Astrocyte of the hippocampus (primary cell): ENCODE data around the gene LCMT1.
"Not testable (repeated sequence)": the region's sequence is repeated elsewhere in the genome, so short reads cannot be mapped to it uniquely, and the experiment has no call there.

Experiments used
- DNase-seq: peaks from one replicate; pipeline ENCODE4 v3.0.0; 2011; ENCODE audit warnings: low read depth, low spot score

The LCMT1 gene

DNA sequence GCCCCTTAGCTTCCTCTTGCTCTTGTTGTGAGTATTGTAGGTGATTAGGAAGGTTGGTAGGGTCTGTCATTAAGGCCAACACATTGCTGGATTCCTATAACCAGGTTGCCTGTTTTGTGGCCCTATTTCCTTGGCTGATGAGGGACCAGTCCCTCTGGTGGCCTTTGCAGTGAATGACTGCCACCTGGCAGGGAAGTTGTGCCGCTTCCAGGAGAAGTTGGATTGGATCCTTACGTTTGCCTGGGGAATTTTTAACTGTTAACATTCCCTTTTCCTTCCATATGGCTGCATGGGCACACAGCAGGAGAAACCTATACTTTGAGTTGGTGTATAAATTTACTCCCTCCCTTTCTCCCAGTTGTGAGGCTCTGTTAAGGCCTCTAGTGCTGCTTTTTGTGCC is 32.4 kb downstream of the LCMT1 start:
- no peak for DNase-seq

DNA sequence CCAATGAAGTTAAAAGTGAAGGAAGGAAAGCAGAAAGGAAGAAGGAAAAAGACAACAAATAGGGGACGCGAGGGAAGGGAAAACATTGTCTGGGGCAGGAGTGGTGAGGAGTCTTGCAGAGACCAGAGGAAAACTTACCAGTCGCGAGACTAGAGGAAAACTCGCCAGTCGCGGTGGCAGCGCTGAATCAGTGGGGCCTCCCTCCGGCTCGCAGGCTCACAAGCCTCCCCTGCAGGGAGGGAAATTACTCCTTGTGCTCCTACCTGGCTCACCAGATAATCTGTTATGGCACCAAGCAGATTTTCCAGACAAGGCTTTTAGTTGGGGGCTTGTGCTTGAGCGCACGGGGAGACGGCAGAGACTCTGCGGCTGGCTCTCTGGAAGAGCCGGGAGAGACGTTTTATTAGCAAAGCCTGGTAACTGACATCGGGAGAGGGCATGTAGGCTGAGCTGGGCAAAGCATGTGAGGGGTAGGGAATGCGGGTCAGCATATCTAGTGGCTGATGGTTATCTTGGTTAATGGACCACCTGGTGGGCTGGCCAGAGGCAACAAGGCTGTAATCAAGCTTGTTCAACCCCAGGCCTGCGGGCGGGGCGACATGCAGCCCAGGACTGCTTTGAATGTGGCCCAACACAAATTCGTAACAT is 37.1 kb downstream of the LCMT1 start:
- DNase-seq = no peak

DNA sequence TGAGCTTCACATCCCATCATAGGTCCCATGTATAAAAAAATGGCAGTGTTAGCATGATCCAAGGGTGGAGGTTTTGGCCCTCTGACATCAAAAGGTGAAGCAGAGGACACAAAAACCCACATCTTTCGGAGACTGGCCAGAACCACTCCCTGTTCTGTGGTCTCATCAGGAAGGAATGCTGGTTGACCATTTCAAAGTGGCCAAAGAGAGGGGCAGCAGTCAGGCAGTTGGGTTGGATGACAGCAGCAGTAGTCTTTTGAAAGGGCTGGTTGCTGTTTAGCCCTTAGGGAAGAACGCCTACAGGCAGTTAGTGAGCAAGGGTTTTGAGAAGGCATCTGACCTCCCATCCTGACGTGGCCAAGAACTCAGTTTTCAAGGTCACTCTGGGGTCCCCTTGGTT is 40.5 kb downstream of the LCMT1 start:
- peak; percentile 94 for DNase-seq

DNA sequence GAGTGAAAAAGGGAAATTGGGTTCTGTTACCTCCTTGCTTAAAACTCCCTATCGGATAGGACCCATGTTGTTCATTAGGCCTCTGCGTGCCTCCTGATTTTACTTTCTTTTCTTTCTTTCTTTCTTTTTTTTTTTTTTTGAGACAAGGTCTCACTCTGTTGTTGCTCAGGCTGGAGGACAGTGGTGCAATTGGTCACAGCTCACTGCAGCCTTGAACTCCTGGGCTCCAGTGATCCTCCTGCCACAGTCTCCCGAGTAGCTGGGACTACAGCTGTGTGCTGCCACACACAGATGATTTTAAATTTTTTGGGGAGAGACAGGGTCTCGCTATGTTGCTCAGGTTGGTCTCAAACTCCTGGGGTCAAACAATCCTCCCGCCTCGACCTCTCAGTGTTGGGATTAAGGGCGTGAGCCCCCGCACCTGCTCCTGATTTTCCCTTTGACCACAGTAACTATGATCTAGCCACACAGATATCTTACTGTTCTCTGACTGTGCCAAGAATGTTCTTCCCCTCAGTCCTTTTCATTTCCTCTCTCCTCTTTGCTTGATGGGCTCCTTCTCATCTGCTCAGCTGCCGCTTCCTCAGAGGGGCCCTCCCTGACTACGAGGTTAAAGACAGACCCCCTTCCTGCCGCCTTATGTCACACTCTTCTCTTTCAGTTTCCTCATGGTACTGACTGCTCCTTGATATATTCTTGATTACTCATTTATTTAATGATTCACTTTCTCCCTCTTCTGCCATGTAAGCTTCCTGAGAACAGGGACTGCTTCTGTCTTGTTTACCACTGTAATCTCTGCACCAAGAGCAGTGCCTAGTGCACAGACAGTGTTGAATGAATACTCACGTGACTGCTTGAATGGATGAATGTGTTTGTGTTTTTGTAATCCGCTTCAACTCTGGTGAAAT is 44.3 kb downstream of the LCMT1 start:
- peak; percentile 32 for DNase-seq

DNA sequence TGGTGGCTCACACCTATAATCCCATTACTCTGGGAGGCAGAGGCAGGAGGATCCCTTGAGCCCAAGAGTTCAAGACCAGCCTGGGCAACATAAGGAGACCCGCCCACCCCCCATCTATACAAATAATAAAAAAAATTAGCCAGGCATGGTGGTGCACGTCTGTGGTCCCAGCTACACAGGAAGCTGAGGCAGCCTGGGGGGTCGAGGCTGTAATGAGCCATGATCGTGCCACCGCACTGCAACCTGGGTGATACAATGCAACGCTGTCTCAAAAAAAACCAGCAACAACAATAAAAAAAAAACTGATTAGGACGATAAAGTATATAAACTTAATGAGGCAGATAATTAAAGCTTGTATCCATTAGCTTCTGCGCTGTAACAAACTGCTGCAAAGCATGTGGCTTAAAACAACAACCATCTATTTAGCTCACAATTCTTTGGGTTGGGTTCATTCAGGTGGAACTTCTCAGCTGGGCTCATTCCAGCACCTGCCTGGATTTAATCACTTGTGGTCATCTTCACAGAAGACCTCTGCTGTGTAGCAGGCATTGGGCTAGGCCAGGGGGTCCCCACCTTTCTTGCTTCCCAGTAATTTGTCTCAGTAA is 45.8 kb downstream of the LCMT1 start:
- DNase-seq = peak; percentile 50

DNA sequence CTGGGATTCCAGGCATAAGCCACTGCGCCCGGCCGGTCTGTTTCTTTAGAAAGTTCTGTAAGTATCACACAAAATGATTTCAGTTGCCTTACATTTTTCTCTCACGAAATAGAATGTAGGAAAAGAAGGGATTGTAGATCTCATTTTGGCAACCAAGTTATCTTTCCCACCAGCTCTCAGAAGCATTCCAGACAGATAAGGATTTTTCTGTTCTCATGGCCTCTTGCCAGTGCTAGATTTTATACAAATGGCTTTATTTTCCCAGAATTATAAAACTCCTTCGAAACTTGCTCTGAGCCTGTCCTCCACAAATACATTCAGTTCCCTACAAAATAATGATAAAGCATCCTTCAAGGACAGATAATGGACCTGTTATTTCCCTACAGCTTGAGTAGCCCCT is 46.9 kb downstream of the LCMT1 start:
- DNase-seq = peak; percentile 45

DNA sequence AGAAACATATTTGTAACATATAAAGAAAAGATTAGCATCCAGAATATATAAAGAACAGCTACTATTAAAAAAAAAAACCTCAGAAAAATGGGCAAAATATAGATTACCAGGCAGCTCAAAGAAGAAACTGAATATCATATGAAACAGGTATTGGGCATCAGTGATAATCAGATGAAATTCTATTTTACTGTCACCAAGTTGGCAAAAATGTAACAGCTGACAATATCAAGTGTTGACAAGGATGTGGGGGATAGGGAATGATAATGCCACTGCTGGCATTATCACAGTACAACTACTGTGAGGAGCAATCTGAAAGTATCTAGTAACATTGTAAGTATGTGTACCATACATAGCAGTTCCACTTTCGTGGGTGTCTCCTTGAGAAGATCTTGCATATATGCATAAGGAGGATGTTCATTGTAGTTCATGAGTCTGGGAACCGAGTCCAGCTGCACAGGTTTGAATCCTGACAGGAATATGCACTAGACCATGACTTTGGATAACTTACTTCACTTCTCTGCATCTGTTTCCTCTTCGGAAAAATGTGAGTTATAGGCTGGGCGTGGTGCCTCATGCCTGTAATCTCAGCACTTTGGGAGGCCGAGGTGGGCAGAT is 50.3 kb downstream of the LCMT1 start:
- no peak for DNase-seq

DNA sequence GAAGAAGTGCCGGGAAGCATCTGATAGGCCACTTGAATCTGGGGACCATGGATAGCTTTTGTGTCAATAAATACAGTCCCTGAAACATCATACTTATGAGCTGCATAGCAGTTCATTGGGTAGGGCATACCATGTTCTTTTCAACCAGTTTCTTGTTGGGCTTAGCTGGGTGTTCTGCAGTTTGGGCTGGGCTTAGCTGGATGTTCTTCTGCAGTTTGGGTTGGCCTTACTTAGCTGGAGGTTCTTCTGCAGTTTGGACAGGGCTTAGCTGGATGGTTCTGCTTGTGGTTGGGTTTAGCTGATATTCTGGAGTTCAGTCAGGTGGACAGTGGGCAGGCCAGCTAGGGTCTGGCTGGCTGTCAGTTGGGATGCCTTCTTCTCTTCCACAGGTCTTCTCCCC is 52.1 kb downstream of the LCMT1 start:
- no peak for DNase-seq

DNA sequence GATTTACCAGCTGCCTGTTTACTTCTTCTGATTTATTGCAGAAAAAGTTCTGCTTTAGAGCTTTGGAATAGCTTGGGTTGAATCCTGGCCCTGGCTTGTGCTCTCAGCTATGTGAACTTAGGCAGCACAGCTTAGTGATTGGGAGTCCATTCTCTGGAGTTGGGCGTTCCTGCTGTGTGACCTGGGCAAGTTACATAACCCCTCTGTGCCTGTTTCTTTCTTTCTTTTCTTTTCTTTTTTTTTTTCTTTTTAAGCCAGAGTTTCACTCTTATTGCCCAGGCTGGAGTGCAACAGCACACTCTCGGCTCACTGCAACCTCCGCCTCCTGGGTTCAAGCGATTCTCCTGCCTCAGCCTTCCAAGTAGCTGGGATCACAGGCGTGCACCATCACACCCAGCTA is 53.7 kb downstream of the LCMT1 start:
- DNase-seq = no peak

DNA sequence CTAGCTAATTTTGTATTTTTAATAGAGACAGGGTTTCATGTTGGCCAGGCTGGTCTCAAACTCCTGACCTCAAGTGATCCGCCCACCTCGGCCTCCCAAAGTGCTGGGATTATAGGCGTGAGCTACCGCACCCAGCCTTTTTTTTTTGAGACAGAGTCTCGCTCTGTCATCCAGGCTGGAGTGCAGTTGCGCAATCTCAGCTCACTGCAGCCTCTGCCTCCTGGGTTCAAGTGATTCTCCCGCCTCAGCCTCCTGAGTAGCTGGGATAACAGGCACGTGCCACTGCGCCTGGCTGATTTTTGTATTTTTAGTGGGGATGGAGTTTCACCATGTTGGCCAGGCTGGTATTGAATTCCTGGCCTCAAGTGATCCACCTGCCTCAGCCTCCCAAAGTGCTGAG is 56.4 kb downstream of the LCMT1 start:
- not testable (repeated sequence) for DNase-seq

DNA sequence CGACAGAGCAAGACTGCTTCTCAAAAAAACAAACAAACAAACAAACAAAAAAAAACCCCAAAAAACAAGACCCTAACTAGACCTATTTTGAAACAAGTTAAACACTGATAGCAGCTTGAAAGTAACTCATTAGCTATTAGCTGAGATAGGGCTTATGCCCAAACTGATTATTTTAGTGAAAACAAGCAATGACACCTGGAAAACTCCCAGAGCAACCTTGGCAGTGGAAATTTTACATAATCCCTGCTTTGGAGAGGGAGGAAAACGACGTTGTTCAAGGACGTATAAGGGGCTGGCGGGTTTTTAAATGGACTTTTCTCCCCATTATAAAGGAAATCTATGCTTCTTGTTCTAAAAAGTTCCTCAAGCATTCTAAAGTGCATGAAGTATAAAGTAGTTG is 59.8 kb downstream of the LCMT1 start:
- no peak for DNase-seq

DNA sequence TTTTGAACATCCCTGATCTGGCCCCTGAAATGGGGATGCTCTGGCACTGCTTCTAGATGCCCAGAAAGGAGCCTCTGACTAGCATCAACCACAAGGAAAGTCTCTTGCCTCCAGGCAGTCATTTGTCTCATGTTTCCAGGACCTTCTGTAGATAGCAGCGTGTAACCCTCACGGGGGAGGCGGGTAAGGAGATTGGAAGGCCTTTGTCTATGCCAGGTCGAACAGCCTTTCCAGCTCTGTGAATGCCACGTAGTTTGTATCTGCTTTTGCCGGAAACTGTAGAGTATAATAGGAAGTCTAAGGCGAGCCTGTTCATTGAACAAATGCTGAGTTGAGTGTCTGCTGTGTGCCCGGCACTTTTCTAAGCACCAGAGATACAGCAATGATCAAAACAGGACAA is 61.3 kb downstream of the LCMT1 start:
- DNase-seq = no peak

DNA sequence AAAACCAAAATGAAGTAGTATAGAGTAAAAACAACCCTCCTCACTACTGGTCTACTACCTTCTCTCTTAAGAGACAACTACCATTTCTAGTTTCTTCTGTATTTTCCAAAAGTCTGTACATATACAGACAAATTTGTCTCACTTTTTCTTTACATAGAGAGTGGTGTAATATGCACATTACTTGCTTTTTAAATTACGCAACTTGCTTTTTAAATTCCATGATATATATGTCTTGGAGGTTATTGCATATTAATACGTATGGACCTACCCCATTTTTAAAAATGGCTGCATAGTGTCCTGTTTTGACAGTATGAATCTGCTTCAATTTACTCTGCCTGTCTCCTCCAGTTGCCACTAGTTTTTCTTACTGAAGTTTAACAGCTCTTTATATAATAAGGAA is 62.7 kb downstream of the LCMT1 start:
- DNase-seq = no peak

DNA sequence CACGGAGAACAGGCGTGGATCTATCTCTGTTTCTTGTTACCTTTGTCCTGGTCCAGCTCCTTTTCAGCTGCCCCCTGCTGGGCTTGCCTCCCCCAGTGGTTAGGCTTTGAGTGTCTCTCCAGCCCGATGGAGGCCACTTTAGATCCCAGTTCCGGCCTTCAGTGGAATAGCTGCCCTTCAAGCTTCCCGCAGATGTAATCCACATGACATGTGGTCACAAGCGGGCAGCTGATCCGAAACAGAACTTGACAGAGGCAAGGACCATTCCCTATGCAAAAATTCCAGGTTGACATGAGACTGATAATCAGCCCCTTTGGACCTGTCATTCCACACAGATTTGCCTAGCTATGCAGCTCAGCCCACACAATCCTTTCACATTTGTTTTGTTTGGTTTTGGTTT is 64.6 kb downstream of the LCMT1 start:
- peak; percentile 15 for DNase-seq

DNA sequence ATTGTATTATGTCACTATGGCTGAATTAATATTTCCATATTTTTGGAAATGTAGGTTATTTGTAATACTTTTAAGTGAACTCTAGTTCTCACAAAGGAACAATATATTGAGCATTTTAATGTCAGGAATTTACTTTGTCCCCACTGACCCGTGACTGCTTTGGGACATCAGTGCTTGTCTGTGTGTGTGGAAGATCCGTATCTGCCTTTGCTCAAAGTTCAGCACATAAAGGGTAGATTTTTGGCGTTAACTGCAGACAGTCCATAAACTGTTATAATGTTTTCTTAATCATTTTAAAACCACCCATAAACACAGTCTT is 65.9 kb downstream of the LCMT1 start:
- DNase-seq = no peak

DNA sequence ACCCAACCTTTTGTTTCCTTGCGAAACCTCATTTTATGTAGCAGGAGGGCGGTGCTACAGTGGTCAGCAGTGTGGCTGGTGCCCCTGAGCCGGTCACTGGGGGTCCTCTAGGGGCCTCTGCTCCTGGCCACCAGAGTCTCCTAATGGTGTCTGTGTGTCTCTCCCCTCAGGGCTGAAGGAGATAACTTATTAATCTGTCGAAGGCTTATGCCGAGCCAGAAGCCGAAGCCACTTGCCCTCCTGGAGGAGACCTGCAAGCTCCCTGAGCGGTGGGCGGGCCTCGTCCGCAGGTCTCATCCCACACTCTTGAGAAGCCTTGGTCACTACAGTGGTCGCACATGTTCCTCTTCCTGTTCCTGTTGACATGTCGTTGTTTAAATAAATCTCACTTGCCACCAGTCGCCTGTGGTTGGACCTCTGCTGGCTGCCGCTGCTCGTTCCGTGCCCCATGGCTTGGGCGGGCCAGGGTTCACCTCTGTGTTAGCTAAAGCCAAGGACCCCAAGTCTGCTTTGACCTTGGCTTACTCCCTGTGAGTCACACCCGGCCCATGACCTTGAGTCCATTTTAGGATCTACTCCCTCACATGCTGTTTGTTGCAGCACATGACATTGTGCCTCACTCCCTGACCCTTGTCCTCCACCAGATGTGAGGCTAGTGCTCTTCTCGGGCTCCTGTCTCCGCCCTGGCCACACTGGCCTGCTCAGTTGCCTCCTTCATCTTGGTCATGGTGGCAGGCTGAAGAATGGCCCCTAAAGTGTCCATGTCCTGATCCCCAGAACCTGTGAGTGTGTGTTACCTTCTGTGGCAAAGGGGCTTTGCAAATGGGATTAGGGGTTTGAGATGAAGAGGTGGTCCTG is 66.5 kb downstream of the LCMT1 start:
- DNase-seq = no peak

DNA sequence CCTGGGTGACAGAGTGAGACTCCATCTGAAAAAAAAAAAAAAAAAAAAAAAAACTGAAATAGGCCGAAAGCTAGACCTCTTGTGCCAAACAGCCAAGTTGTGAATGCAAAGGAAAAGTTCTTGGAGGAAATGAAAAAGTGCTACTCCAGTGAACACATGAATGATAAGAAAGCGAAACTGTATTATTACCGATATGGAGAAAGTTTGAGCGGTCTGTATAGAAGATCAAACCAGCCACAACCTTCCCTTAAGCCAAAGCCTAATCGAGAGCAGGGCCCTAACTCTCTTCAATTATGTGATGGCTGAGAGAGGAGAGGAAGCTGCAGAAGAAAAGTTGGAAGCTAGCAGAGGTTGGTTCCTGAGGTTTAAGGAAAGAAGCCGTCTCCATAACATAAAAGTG is 69.7 kb downstream of the LCMT1 start:
- DNase-seq = not testable (repeated sequence)

DNA sequence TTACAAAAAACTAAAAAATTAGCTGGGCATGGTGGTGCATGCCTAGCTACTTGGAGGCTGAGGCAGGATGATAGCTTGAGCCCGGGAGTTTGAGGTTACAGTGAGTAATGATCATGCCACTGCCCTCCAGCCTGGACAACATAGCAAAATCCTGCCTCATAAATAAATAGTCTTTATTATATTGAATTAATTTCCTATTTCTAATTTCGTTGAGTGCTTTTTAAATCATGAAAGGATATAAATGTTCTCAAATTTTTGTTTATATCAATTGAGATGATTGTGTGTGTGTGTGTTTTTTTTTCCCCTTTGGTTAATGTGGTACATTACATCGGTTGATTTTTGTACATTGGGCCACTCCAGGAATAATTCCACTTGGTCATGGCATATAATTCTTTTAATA is 73.2 kb downstream of the LCMT1 start:
- no peak for DNase-seq

DNA sequence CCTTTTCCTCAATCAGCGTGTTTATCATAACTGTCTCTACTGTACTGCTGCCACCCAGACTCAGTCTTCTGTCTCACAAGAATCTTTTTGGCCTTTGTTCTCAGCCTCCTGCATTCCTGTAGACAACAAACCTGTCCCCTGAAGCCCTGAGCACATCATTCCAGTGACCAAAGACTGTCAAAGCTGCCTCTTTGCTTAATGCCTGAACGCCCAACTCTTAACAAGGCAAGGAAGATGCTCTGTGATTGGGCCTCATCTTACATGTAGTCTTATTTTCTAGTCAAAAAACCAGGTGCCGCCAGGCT is 75.9 kb downstream of the LCMT1 start:
- DNase-seq = no peak

DNA sequence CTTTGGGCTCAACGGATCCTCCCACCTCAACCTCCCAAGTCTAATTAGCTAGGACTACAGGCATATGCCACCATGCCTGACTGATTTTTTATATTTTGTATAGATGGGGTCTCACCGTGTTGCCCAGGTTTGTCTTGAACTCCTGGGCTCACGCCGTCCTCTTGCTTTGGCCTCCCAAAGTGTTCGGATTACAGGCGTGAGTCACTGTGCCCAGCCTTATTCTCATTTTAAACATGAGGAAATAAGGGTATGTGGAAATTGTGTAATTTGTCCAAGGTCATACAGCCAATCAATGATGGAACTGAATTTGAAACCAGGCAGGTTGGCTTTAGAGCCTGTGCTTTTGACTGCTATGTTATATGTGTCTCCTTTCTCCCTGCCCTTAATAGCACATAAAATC is 77.8 kb downstream of the LCMT1 start:
- no peak for DNase-seq

DNA sequence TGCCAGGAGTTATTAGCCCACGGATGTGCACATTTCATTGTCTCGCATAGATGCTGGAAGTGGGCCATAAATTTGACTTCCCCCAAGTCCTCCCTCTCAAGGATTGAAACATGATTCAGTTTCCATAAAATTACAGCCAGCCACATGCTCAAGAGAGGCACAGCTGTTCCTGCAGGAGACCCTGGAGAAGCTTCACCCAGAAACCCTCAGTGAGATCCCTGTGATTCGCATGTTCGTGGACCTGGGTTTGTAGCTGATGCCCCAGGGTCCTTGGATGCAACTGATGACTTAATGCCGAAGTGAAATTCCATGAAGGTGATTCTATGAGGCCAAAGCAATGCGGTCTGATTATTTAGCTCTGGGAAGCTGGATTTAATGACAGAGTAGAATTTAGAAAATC is 80.6 kb downstream of the LCMT1 start:
- DNase-seq = peak; percentile 14
